GM19035 (cell line): ENCODE data around the gene HLA-A.

Experiments
- ATAC-seq: cut with Tn5 transposase; IDR thresholded peaks from one replicate; pipeline ENCODE4 v1.9.1; 2021; ENCODE audit not compliant: unreplicated experiment

The HLA-A gene

GRCh38 chr6:29933955-29934354 is 8.4 kb upstream of the HLA-A start:
- ATAC-seq: no peak

- ATAC-seq: no peak
These were observed 6.9 kb upstream of the HLA-A start for GRCh38 chr6:29935273-29935955.

GRCh38 chr6:29938746-29939508 is 3.4 kb upstream of the HLA-A start:
- ATAC-seq: no peak

- no peak for ATAC-seq
These were observed 1.3 kb upstream of the HLA-A start for GRCh38 chr6:29941016-29941415.

GRCh38 chr6:29941471-29941870 is 861 bp upstream of the HLA-A start:
- no peak for ATAC-seq

GRCh38 chr6:29941916-29942274 is 437 bp upstream of the HLA-A start:
- ATAC-seq: no peak

- ATAC-seq: peak; percentile 7
These were observed 978 bp downstream of the HLA-A start for GRCh38 chr6:29943053-29943966.

GRCh38 chr6:29945281-29945820 is 3.0 kb downstream of the HLA-A start:
- ATAC-seq: no peak

- ATAC-seq: no peak
These were observed 4.1 kb downstream of the HLA-A start for GRCh38 chr6:29946223-29947076.

- ATAC-seq: no peak
These were observed 5.0 kb downstream of the HLA-A start for GRCh38 chr6:29947077-29947980.

- ATAC-seq: no peak
These were observed 5.9 kb downstream of the HLA-A start for GRCh38 chr6:29948277-29948676.

- ATAC-seq: no peak
These were observed 7.6 kb downstream of the HLA-A start for GRCh38 chr6:29949934-29950333.

- ATAC-seq: no peak
These were observed 9.6 kb downstream of the HLA-A start for GRCh38 chr6:29951882-29952281.

- ATAC-seq: no peak
These were observed 10.7 kb downstream of the HLA-A start for GRCh38 chr6:29953001-29953441.

GRCh38 chr6:29953686-29954085 is 11.4 kb downstream of the HLA-A start:
- no peak for ATAC-seq

GRCh38 chr6:29954272-29954671 is 11.9 kb downstream of the HLA-A start:
- no peak for ATAC-seq

- no peak for ATAC-seq
These were observed 13.5 kb downstream of the HLA-A start for GRCh38 chr6:29955783-29956182.

- ATAC-seq: no peak
These were observed 14.2 kb downstream of the HLA-A start for GRCh38 chr6:29956518-29956917.

GRCh38 chr6:29958046-29958445 is 15.7 kb downstream of the HLA-A start:
- ATAC-seq: no peak
